SK-N-SH (cell line): ENCODE results near the gene TMPRSS11E. TPM values are rescaled to one million over a fixed set of nuclear protein-coding genes. Genes with fewer than 3 reads are reported as not detected.
"Not testable (repeated sequence)": the region's sequence is repeated elsewhere in the genome, so short reads cannot be mapped to it uniquely, and the experiment has no call there.

ENCODE experiments used
- CTCF ChIA-PET: fragments of 300-600, 350-600 bp; formaldehyde crosslinking; extraction: SDS; loops from one replicate; lab custom pipeline; 2021; lab: Yijun Ruan, JAX
- POLR2A ChIA-PET: fragments of 350-600 bp; sonication (Branson Sonifier 250); formaldehyde crosslinking; extraction: SDS; loops from one replicate; lab custom pipeline; 2020; ENCODE audit warnings: antibody characterized with exemption, inconsistent platforms; lab: Yijun Ruan, JAX
- DNase-seq: peaks from one replicate; pipeline ENCODE4 v3.0.0; 2012
- H2AFZ ChIP-seq: fragments of 200-600 bp; sonication (generic); 2 replicates; pipeline ENCODE4 v1.8.1; 2016; ENCODE audit warnings: antibody characterized with exemption, mild to moderate bottlenecking, low read depth
- H3F3A ChIP-seq: fragments of 200-600 bp; sonication (generic); replicated peaks from 2 replicates; pipeline ENCODE3; 2016; ENCODE audit warnings: antibody characterized with exemption, mild to moderate bottlenecking; ENCODE audit not compliant: insufficient read depth
- H3K27ac ChIP-seq, 2 experiments: fragments of 200-500 bp in 1 of 2; fragments of 200-600 bp in 1 of 2; sonication (Bioruptor generic) in 1 of 2; sonication (generic), shearing (Covaris generic) in 1 of 2; 2 replicates each; pipeline versions ENCODE4 v1.5.1 to v1.6.1; 2014 to 2016; ENCODE audit warnings: low read depth in 2 of 2, inconsistent platforms in 1 of 2, low read length in 1 of 2, mild to moderate bottlenecking in 1 of 2, mixed read lengths in 1 of 2
- H3K27me3 ChIP-seq: fragments of 200-600 bp; sonication (generic), shearing (Covaris generic); 2 replicates; pipeline ENCODE4 v1.6.1; 2016; ENCODE audit warnings: mixed run types; ENCODE audit not compliant: insufficient read depth
- H3K36me3 ChIP-seq, 2 experiments: fragments of 200-500 bp in 1 of 2; fragments of 200-600 bp in 1 of 2; sonication (Bioruptor generic) in 1 of 2; sonication (generic) in 1 of 2; replicated peaks in 1 of 2; 2 replicates each; pipeline versions ENCODE3 to v1.5.1; 2014 to 2016; ENCODE audit warnings: low read length in 1 of 2, mild to moderate bottlenecking in 1 of 2; ENCODE audit not compliant: insufficient read depth in 2 of 2, control insufficient read depth in 1 of 2
- H3K4me1 ChIP-seq, 2 experiments: fragments of 200-500 bp in 1 of 2; fragments of 200-600 bp in 1 of 2; sonication (Bioruptor generic) in 1 of 2; sonication (generic), shearing (Covaris generic) in 1 of 2; 2 replicates each; pipeline versions ENCODE4 v1.5.1 to v1.6.1; 2014 to 2016; ENCODE audit warnings: low read depth in 1 of 2, low read length in 1 of 2, mixed run types in 1 of 2; ENCODE audit not compliant: insufficient read depth in 2 of 2, control insufficient read depth in 1 of 2
- H3K4me2 ChIP-seq: fragments of 200-600 bp; sonication (generic), shearing (Covaris generic); 2 replicates; pipeline ENCODE4 v1.6.1; 2017; ENCODE audit warnings: mixed run types
- H3K4me3 ChIP-seq, 2 experiments: fragments of 200-500 bp in 1 of 2; fragments of 200-600 bp in 1 of 2; sonication (Bioruptor generic) in 1 of 2; sonication (generic), shearing (Covaris generic) in 1 of 2; 2 replicates each; pipeline versions ENCODE4 v1.5.1 to v1.8.1; 2014 to 2016; ENCODE audit warnings: low read depth in 2 of 2, inconsistent platforms in 1 of 2, low read length in 1 of 2, mild to moderate bottlenecking in 1 of 2, mixed read lengths in 1 of 2, moderate library complexity in 1 of 2
- H3K79me2 ChIP-seq: fragments of 200-600 bp; sonication (generic); 2 replicates; pipeline ENCODE4 v1.8.1; 2017; ENCODE audit warnings: mild to moderate bottlenecking; ENCODE audit not compliant: insufficient read depth
- H3K9ac ChIP-seq: fragments of 200-600 bp; sonication (generic); 2 replicates; pipeline ENCODE4 v1.6.1; 2017; ENCODE audit warnings: mixed run types
- H3K9me2 ChIP-seq: fragments of 200-600 bp; sonication (generic); 2 replicates; pipeline ENCODE4 v1.6.1; 2017; ENCODE audit warnings: mixed run types
- H3K9me3 ChIP-seq: fragments of 200-600 bp; sonication (generic); 2 replicates; pipeline ENCODE4 v1.6.1; 2017; ENCODE audit warnings: mixed run types, mild to moderate bottlenecking, moderate library complexity
- H4K20me1 ChIP-seq: fragments of 200-600 bp; sonication (generic); 2 replicates; pipeline ENCODE4 v1.6.1; 2017; ENCODE audit warnings: mild to moderate bottlenecking, mixed run types; ENCODE audit not compliant: insufficient read depth
- FOSL2 ChIP-seq: IDR thresholded peaks from 2 replicates; pipeline ENCODE4 v1.4.0; 2012; ENCODE audit warnings: low read depth, mild to moderate bottlenecking, moderate library complexity, borderline replicate concordance
- FOXM1 ChIP-seq: IDR thresholded peaks from 2 replicates; pipeline ENCODE4 v1.4.0; 2012; ENCODE audit warnings: low read depth, mild to moderate bottlenecking
- JUND ChIP-seq: IDR thresholded peaks from 2 replicates; pipeline ENCODE4 v1.4.0; 2012
- MEF2A ChIP-seq: IDR thresholded peaks from 2 replicates; pipeline ENCODE4 v1.4.0; 2012; ENCODE audit warnings: low read depth, borderline replicate concordance
- SIN3A ChIP-seq: IDR thresholded peaks from 2 replicates; pipeline ENCODE4 v1.6.1; 2012; ENCODE audit warnings: low read depth, mild to moderate bottlenecking, low read length, moderate library complexity, borderline replicate concordance
- TAF1 ChIP-seq: IDR thresholded peaks from 2 replicates; pipeline ENCODE4 v1.6.1; 2012; ENCODE audit warnings: low read depth, mild to moderate bottlenecking, low read length, moderate library complexity, borderline replicate concordance
- WGBS: methylation state at CpG from one replicate; pipeline ENCODE4 v1.1.6; 2017; ENCODE audit warnings: low lambda C conversion rate; 5-methylcytosine and 5-hydroxymethylcytosine counted together
- polyA plus RNA-seq, 3 experiments: library from polyadenylated mRNA; depleted of rRNA; stranded (reverse); fragments of >200 nt; gene quantifications; 2 replicates each; pipeline ENCODE4 v1.2.3, GENCODE V29; 2012
- TF ChIP-seq, protein P1 (sequence below): IDR thresholded peaks from 2 replicates; pipeline ENCODE4; 2012

The TMPRSS11E gene
- polyA plus RNA-seq, 1 of the 3 experiments (the other 2 are of a cell fraction), result not detected

DNA sequence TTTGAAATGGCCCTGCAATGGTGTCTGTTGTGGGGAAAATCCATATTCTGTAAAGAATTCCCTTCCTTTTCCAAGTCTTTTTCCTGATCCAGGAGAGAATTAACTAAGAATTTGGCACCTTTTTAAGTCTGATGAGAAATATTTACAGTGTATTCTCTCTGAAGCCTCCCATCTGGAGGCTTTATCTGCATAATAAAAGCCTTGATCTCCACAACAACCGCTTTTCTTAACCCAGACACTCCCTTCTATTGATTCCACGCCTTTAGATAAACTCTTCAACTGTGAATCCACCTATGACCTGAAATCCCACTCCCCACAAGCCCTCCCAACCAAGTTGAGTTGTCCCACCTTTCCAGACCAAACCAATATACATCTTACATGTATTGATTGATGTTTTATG is 43.1 kb upstream of the TMPRSS11E start (continued):
- TF ChIP-seq SIN3A, result no peak
- no peak for TF ChIP-seq JUND
- no peak for TF ChIP-seq TAF1

GRCh38 chr4:68405718-68406478 is 41.4 kb upstream of the TMPRSS11E start:
- H4K20me1 ChIP-seq, H3K4me1 ChIP-seq, H3K4me3 ChIP-seq, H3K27me3 ChIP-seq, H3K9me2 ChIP-seq, CTCF ChIA-PET, POLR2A ChIA-PET, H3K9ac ChIP-seq, DNase-seq, H2AFZ ChIP-seq, H3K4me2 ChIP-seq, H3K27ac ChIP-seq, H3K79me2 ChIP-seq, H3F3A ChIP-seq, H3K36me3 ChIP-seq, H3K9me3 ChIP-seq: not testable (repeated sequence)
- 21% methylated on average over 11 of the region's 13 CpGs for WGBS

- no peak overlapping the region for H3K27ac ChIP-seq
- H3K36me3 ChIP-seq, result no peaks in the 10 kb centered on the region
- no peak overlapping the region for H2AFZ ChIP-seq
- H3K4me1 ChIP-seq, result no peaks in the 10 kb centered on the region
- no peaks in the 10 kb centered on the region for H3K79me2 ChIP-seq
- no peak overlapping the region for H3K9ac ChIP-seq
- no peaks in the 10 kb centered on the region for H3K9me3 ChIP-seq
- WGBS, result 6% methylated on average over 3 of the region's 3 CpGs
- no peaks in the 10 kb centered on the region for H3F3A ChIP-seq
- H3K4me3 ChIP-seq, result no peak overlapping the region
- TF ChIP-seq FOXM1 (no peak), MEF2A (no peak), SIN3A (no peak), FOSL2 (no peak)
- TF ChIP-seq, protein P1, sequence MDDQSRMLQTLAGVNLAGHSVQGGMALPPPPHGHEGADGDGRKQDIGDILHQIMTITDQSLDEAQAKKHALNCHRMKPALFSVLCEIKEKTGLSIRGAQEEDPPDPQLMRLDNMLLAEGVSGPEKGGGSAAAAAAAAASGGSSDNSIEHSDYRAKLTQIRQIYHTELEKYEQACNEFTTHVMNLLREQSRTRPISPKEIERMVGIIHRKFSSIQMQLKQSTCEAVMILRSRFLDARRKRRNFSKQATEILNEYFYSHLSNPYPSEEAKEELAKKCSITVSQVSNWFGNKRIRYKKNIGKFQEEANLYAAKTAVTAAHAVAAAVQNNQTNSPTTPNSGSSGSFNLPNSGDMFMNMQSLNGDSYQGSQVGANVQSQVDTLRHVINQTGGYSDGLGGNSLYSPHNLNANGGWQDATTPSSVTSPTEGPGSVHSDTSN, result no peak
- TF ChIP-seq, all 33 proteins: peak for 0
- H3K27me3 ChIP-seq, result peaks cover 6% of the 10 kb centered on the region; the same call in 1 of the 2 replicates
- no peak overlapping the region for H3K4me2 ChIP-seq
- POLR2A ChIA-PET, result no interaction called here
- DNase-seq, result no peak
- H4K20me1 ChIP-seq, result no peaks in the 10 kb centered on the region
- H3K9me2 ChIP-seq, result no peaks in the 10 kb centered on the region
- CTCF ChIA-PET, result no interaction called here
Observed at GRCh38 chr4:68406479-68406859, 40.8 kb upstream of the TMPRSS11E start.

DNA sequence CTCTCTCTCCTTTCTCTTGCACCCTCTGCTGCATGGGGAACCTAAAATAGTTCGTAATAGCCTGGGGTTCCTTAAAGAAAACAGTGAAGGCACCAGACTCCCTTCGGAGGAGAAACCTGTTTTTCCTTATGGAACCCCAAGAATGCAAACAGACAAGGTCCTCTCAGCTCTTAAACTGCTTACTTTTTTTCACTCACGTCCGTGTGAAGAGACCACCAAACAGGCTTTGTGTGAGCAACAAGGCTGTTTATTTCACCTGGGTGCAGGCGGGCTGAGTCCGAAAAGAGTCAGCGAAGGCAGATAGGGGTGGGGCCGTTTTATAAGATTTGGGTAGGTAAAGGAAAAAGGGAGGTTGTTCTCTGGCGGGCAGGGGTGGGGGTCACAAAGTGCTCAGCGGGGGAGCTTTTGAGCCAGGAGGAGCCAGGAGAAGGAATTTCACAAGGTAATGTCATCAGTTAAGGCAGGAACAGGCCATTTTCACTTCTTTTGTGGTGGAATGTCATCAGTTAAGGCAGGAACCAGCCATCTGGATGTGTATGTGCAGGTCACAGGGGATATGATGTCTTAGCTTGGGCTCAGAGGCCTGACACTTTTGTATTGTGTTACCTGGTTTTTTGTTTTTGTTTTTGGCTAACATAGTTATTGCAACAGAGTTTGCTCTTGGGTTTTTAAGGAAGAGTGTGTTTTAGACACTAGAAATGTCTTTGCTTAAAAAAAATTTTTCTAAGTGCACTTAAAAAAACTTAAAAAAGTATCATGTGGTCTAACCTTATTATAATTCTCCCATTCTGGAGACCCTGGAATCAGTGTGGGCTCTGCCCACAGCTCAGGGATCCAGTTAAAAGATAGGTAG is 40.0 kb upstream of the TMPRSS11E start:
- POLR2A ChIA-PET, H3K4me2 ChIP-seq, H3K27ac ChIP-seq, H3K36me3 ChIP-seq, H3K79me2 ChIP-seq, H3K9ac ChIP-seq, H3K9me2 ChIP-seq, H3K4me3 ChIP-seq, H3K9me3 ChIP-seq, DNase-seq, H4K20me1 ChIP-seq, H3F3A ChIP-seq, H2AFZ ChIP-seq, H3K4me1 ChIP-seq, H3K27me3 ChIP-seq: not testable (repeated sequence)
- CTCF ChIA-PET, result interaction anchor here (2.3 kb wide), 1 partner anchor 31 kb away, joined by 9 read pairs; no protein-coding TSS in a partner anchor
- WGBS, result 17% methylated on average over 10 of the region's 10 CpGs
